H9 (cell line): ENCODE data around the gene RAD1. TPM values are rescaled to one million over a fixed set of nuclear protein-coding genes. Genes with fewer than 3 reads are reported as not detected.

Experiments used
- DNase-seq: peaks from one replicate; pipeline ENCODE4 v3.0.0-alpha.2; 2017
- H2AFZ ChIP-seq: one replicate; pipeline ENCODE4 v1.6.1; 2013; ENCODE audit warnings: mild to moderate bottlenecking, low read length, control low read depth, moderate library complexity
- H2AK5ac ChIP-seq: 2 replicates; pipeline ENCODE4 v1.6.1; 2013; ENCODE audit warnings: low read length, control low read depth, mixed read lengths; ENCODE audit not compliant: insufficient read length
- H2BK120ac ChIP-seq: one replicate; pipeline ENCODE4 v1.6.1; 2013; ENCODE audit warnings: low read depth, mild to moderate bottlenecking, low read length, control low read depth, inconsistent platforms; ENCODE audit not compliant: poor library complexity, severe bottlenecking
- H2BK12ac ChIP-seq: 2 replicates; pipeline ENCODE4 v1.6.1; 2013; ENCODE audit warnings: low read length, control low read depth, mixed read lengths, low read depth; ENCODE audit not compliant: insufficient read length
- H2BK15ac ChIP-seq: 2 replicates; pipeline ENCODE4 v1.6.1; 2013; ENCODE audit warnings: low read depth, low read length, control low read depth
- H2BK20ac ChIP-seq: one replicate; pipeline ENCODE4 v1.6.1; 2013; ENCODE audit warnings: low read depth, mild to moderate bottlenecking, low read length, control low read depth, inconsistent platforms; ENCODE audit not compliant: poor library complexity, severe bottlenecking
- H2BK5ac ChIP-seq: 2 replicates; pipeline ENCODE4 v1.6.1; 2013; ENCODE audit warnings: low read length, control low read depth, mixed read lengths; ENCODE audit not compliant: insufficient read length
- H3K14ac ChIP-seq: 2 replicates; pipeline ENCODE4 v1.6.1; 2013; ENCODE audit warnings: low read length, control low read depth; ENCODE audit not compliant: insufficient read depth
- H3K18ac ChIP-seq: 2 replicates; pipeline ENCODE4 v1.6.1; 2013; ENCODE audit warnings: low read depth, mild to moderate bottlenecking, mixed read lengths, low read length, control low read depth; ENCODE audit not compliant: insufficient read length
- H3K23ac ChIP-seq: 2 replicates; pipeline ENCODE4 v1.6.1; 2013; ENCODE audit warnings: low read length, control low read depth, mixed read lengths, low read depth; ENCODE audit not compliant: insufficient read length
- H3K23me2 ChIP-seq: 2 replicates; pipeline ENCODE4 v1.6.1; 2013; ENCODE audit warnings: low read depth, mild to moderate bottlenecking, mixed read lengths, low read length, control low read depth; ENCODE audit not compliant: insufficient read length, poor library complexity, severe bottlenecking
- H3K27ac ChIP-seq: 2 replicates; pipeline ENCODE4 v1.5.1; 2013; ENCODE audit warnings: low read length, control low read depth, mixed read lengths, low read depth; ENCODE audit not compliant: insufficient read length
- H3K27me3 ChIP-seq: 2 replicates; pipeline ENCODE4 v1.6.1; 2013; ENCODE audit warnings: low read length, control low read depth, inconsistent platforms; ENCODE audit not compliant: insufficient read depth
- H3K4ac ChIP-seq: 2 replicates; pipeline ENCODE4 v1.6.1; 2013; ENCODE audit warnings: low read depth, mild to moderate bottlenecking, control low read depth, inconsistent platforms, low read length, moderate library complexity
- H3K4me1 ChIP-seq: 2 replicates; pipeline ENCODE4 v1.6.1; 2013; ENCODE audit warnings: low read length, control low read depth, inconsistent platforms; ENCODE audit not compliant: insufficient read depth
- H3K4me2 ChIP-seq: 2 replicates; pipeline ENCODE4 v1.6.1; 2013; ENCODE audit warnings: low read length, control low read depth, mixed read lengths; ENCODE audit not compliant: insufficient read length, insufficient read depth
- H3K56ac ChIP-seq: 2 replicates; pipeline ENCODE4 v1.6.1; 2013; ENCODE audit warnings: low read depth, mild to moderate bottlenecking, mixed read lengths, low read length, control low read depth; ENCODE audit not compliant: insufficient read length
- H3K79me1 ChIP-seq: 2 replicates; pipeline ENCODE4 v1.6.1; 2013; ENCODE audit warnings: low read depth, mild to moderate bottlenecking, moderate library complexity, low read length, control low read depth, inconsistent platforms; ENCODE audit not compliant: insufficient read depth, poor library complexity, severe bottlenecking
- H3K79me2 ChIP-seq: 2 replicates; pipeline ENCODE4 v1.6.1; 2013; ENCODE audit warnings: low read length, control low read depth, inconsistent platforms; ENCODE audit not compliant: insufficient read depth
- H3K9ac ChIP-seq: 2 replicates; pipeline ENCODE4 v1.6.1; 2013; ENCODE audit warnings: low read length, control low read depth, mixed read lengths; ENCODE audit not compliant: insufficient read length; ENCODE audit errors: extremely low read depth
- H3K9me3 ChIP-seq: one replicate; pipeline ENCODE4 v1.6.1; 2013; ENCODE audit warnings: low read depth, low read length, inconsistent platforms; ENCODE audit not compliant: control insufficient read depth
- H3T11ph ChIP-seq: one replicate; pipeline ENCODE4 v1.6.1; 2013; ENCODE audit warnings: mild to moderate bottlenecking, low read length, control low read depth, inconsistent platforms
- H4K20me1 ChIP-seq: one replicate; pipeline ENCODE4 v1.6.1; 2013; ENCODE audit not compliant: control insufficient read depth, insufficient read length, insufficient read depth
- H4K5ac ChIP-seq: 2 replicates; pipeline ENCODE4 v1.6.1; 2013; ENCODE audit warnings: low read depth, mild to moderate bottlenecking, mixed read lengths, low read length, control low read depth; ENCODE audit not compliant: insufficient read length
- H4K8ac ChIP-seq: replicated peaks from 2 replicates; pipeline ENCODE4 v1.6.1; 2013; ENCODE audit warnings: low read length, control low read depth, mixed read lengths, low read depth; ENCODE audit not compliant: insufficient read length
- H4K91ac ChIP-seq: 2 replicates; pipeline ENCODE4 v1.6.1; 2013; ENCODE audit warnings: low read depth, mild to moderate bottlenecking, moderate library complexity, mixed read lengths, low read length, control low read depth; ENCODE audit not compliant: insufficient read length
- H3K27ac Mint-ChIP-seq, 3 experiments: 2 replicates in 2 of 3; 3 replicates in 1 of 3; pipeline ENCODE4 v1.8.0; 2020 to 2021; ENCODE audit warnings: mixed read lengths in 3 of 3, mild to moderate bottlenecking in 1 of 3, moderate library complexity in 1 of 3
- H3K27me3 Mint-ChIP-seq: 2 replicates; pipeline ENCODE4 v1.8.0; 2021; ENCODE audit warnings: low read depth, mild to moderate bottlenecking, moderate library complexity, mixed read lengths
- H3K36me3 Mint-ChIP-seq, 3 experiments: 2 replicates in 2 of 3; 3 replicates in 1 of 3; pipeline ENCODE4 v1.8.0; 2020 to 2021; ENCODE audit warnings: low read depth in 3 of 3, mixed read lengths in 3 of 3; ENCODE audit not compliant: insufficient read depth in 1 of 3
- H3K4me1 Mint-ChIP-seq, 2 experiments: 2 replicates each; pipeline ENCODE4 v1.8.0; 2020; ENCODE audit warnings: mixed read lengths in 2 of 2
- H3K4me3 Mint-ChIP-seq, 2 experiments: 2 replicates in 1 of 2; 3 replicates in 1 of 2; pipeline ENCODE4 v1.8.0; 2020 to 2021; ENCODE audit warnings: mild to moderate bottlenecking in 2 of 2, mixed read lengths in 2 of 2, moderate library complexity in 1 of 2
- H3K9me3 Mint-ChIP-seq, 2 experiments: 2 replicates in 1 of 2; 3 replicates in 1 of 2; pipeline ENCODE4 v1.8.0; 2020; ENCODE audit warnings: mild to moderate bottlenecking in 2 of 2, mixed read lengths in 2 of 2, moderate library complexity in 1 of 2
- CTCF ChIP-seq: fragments of 200-600 bp; sonication (generic); conservative IDR thresholded peaks from 3 replicates; pipeline ENCODE4 v1.8.0; 2021; ENCODE audit warnings: antibody characterized with exemption, mild to moderate bottlenecking
- WGBS: extraction: QIAGEN DNeasy Blood & Tissue Kit; methylation state at CpG from one replicate; pipeline ENCODE4 v1.1.7; 2013; ENCODE audit warnings: missing lambda C conversion rate, low lambda C conversion rate, mixed read lengths; ENCODE audit not compliant: insufficient read length; ENCODE audit errors: extremely low coverage; 5-methylcytosine and 5-hydroxymethylcytosine counted together
- total RNA-seq: library from RNA; stranded (reverse); gene quantifications from 2 replicates; pipeline ENCODE4 v1.2.1, GENCODE V29; 2021

RAD1 gene
- total RNA-seq, 1 experiment from 2014 or later: 39.5 TPM

DNA sequence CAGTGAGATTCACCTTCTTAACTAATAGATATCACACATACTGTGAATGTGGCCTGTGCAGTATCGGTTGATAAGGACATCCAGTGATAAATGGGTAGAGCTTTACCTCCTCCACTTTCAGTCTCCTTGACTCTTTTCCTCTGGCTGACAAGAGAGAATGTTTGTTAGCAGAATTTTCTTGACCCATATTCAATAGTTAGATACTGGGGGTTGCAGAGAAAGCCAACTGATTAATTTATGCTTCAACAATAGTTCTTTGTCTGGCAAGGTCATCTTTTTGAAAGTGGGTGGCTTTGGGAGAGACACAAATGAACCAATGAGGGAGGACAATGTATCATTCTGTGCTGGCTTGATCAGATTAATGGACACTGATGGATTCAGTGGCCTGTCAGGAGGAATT lies 46.0 kb downstream of the RAD1 start:
- no peaks in the 10 kb centered on the region for H3K27me3 Mint-ChIP-seq

More for the DNA sequence above, 46.0 kb downstream of the RAD1 start:
- Histone ChIP-seq H4K5ac (no peak overlapping the region), H3K79me1 (no peaks in the 10 kb centered on the region), H3K14ac (no peak overlapping the region), H2BK12ac (no peak overlapping the region), H3K79me2 (no peaks in the 10 kb centered on the region), H3K4ac (no peak overlapping the region), H3K4me1 (no peaks in the 10 kb centered on the region; the same call in 1 of the 2 replicates), H3K56ac (no peak overlapping the region), H3K23me2 (no peaks in the 10 kb centered on the region), H2BK120ac (no peak overlapping the region), H2BK5ac (no peak overlapping the region), H4K20me1 (no peaks in the 10 kb centered on the region), H3K18ac (no peak overlapping the region), H3K9ac (no peak overlapping the region), H2AFZ (no peak overlapping the region), H3K27me3 (no peaks in the 10 kb centered on the region), H3K9me3 (no peaks in the 10 kb centered on the region), H3K23ac (no peak overlapping the region), H2BK15ac (no peak overlapping the region), H3T11ph (no peak overlapping the region), H3K4me2 (no peak overlapping the region), H4K8ac (no peak overlapping the region), H2AK5ac (no peak overlapping the region), H3K27ac (no peak overlapping the region), H2BK20ac (no peak overlapping the region), H4K91ac (no peak overlapping the region)
- Mint-ChIP-seq H3K4me3 (no peak overlapping the region), H3K36me3 (no peaks in the 10 kb centered on the region), H3K9me3 (no peaks in the 10 kb centered on the region), H3K27ac (no peak overlapping the region), H3K4me1 (peaks cover 18% of the 10 kb centered on the region in 2 experiments)
- no peak for TF ChIP-seq CTCF
- WGBS: no CpG with 5 or more reads among the region's 1 CpG
- no peak for DNase-seq
